Mesothelial cell of epicardium (in vitro differentiated cells): ENCODE measurements around the gene SHISA5. TPM values are rescaled to one million over a fixed set of nuclear protein-coding genes. Genes with fewer than 3 reads are reported as not detected.
"Not testable (repeated sequence)": the region's sequence is repeated elsewhere in the genome, so short reads cannot be mapped to it uniquely, and the experiment has no call there.

Experiments used
- DNase-seq, 2 experiments: peaks; one replicate each; pipeline ENCODE4 v3.0.0; 2021; ENCODE audit warnings: low spot score in 2 of 2; ENCODE audit not compliant: unreplicated experiment in 2 of 2
- H3K27ac Mint-ChIP-seq: 2 replicates; pipeline ENCODE4 v1.8.0; 2021; ENCODE audit warnings: mixed read lengths
- H3K27me3 Mint-ChIP-seq: 2 replicates; pipeline ENCODE4 v1.8.0; 2021; ENCODE audit warnings: low read depth, mixed read lengths
- H3K36me3 Mint-ChIP-seq: 2 replicates; pipeline ENCODE4 v1.8.0; 2021; ENCODE audit warnings: mixed read lengths
- H3K4me1 Mint-ChIP-seq: 2 replicates; pipeline ENCODE4 v1.8.0; 2021; ENCODE audit warnings: mixed read lengths
- H3K4me3 Mint-ChIP-seq: 2 replicates; pipeline ENCODE4 v1.8.0; 2021; ENCODE audit warnings: mild to moderate bottlenecking, moderate library complexity, mixed read lengths
- H3K9me3 Mint-ChIP-seq: 2 replicates; pipeline ENCODE4 v1.8.0; 2021; ENCODE audit warnings: mixed read lengths
- total RNA-seq: library from RNA; stranded (reverse); gene quantifications from 3 replicates; pipeline ENCODE4 v1.2.1, GENCODE V29; 2021
- TF ChIP-seq, protein P1 (sequence below): fragments of 200-600 bp; sonication (generic); IDR thresholded peaks from one replicate; pipeline ENCODE4 v1.5.0; 2021; ENCODE audit warnings: antibody characterized with exemption; ENCODE audit not compliant: unreplicated experiment

The SHISA5 gene, protein sequence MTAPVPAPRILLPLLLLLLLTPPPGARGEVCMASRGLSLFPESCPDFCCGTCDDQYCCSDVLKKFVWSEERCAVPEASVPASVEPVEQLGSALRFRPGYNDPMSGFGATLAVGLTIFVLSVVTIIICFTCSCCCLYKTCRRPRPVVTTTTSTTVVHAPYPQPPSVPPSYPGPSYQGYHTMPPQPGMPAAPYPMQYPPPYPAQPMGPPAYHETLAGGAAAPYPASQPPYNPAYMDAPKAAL
- 154 to 167 TPM (median 156 TPM) in 3 replicates for total RNA-seq

DNA sequence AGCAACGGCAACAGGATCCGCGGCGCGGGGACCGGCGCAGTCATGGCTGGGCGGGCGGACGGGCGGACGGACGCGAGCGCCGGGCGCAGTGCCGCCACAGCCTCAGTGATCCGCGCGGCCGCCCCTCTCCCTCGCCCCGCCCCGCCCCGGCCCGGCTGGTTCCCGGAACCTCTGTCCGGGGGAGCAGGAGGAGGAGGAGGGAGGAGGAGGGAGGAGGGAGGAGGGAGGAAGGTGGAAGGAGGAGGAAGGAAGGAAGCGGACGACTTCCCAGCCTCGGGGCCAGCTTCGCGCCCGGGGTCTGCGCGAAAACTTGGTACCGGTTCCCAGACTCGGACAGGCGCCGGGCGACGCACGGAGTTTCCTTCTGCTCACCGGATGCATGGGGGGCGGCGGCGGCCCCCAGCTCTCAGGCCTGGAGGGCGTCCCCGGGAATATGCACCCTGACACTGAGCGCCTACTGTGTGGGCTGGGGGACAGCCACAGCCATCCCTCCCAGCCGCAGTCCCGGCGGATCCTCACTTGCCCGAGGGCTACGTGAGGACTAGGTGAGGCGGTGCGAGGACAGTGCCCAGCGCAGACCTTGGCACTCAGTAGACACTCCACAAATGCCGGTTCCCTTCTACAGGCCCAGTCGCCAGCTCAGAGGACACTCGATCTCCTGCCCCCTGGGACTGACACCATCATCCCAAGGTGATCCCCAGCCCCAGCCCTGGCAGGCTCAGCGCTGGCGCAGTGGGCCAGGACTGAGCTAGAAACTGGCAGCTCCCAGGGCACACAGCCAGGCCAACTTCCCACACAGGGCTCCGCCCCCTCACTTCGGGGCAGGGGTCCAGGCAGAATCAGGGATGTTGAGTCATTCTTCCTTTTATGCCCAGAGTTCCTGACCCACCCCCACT, at the start of gene SHISA5:
SHISA5 (minus strand) TSS at position 124 of the 896 bp plus-strand sequence; CDS start at position 44, 80 bp downstream.
- Mint-ChIP-seq H3K4me3 (peak within 1 kb of the TSS; percentile 81), H3K9me3 (no peaks in the 10 kb centered on the region), H3K27ac (peak within 1 kb of the TSS; percentile 73), H3K27me3 (no peaks in the 10 kb centered on the region), H3K36me3 (peaks cover 6% of the 10 kb centered on the region), H3K4me1 (peaks cover 31% of the 10 kb centered on the region)
- TF ChIP-seq, protein P1, sequence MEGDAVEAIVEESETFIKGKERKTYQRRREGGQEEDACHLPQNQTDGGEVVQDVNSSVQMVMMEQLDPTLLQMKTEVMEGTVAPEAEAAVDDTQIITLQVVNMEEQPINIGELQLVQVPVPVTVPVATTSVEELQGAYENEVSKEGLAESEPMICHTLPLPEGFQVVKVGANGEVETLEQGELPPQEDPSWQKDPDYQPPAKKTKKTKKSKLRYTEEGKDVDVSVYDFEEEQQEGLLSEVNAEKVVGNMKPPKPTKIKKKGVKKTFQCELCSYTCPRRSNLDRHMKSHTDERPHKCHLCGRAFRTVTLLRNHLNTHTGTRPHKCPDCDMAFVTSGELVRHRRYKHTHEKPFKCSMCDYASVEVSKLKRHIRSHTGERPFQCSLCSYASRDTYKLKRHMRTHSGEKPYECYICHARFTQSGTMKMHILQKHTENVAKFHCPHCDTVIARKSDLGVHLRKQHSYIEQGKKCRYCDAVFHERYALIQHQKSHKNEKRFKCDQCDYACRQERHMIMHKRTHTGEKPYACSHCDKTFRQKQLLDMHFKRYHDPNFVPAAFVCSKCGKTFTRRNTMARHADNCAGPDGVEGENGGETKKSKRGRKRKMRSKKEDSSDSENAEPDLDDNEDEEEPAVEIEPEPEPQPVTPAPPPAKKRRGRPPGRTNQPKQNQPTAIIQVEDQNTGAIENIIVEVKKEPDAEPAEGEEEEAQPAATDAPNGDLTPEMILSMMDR = no peak
- peak; percentile 39 to 67 for DNase-seq

DNA sequence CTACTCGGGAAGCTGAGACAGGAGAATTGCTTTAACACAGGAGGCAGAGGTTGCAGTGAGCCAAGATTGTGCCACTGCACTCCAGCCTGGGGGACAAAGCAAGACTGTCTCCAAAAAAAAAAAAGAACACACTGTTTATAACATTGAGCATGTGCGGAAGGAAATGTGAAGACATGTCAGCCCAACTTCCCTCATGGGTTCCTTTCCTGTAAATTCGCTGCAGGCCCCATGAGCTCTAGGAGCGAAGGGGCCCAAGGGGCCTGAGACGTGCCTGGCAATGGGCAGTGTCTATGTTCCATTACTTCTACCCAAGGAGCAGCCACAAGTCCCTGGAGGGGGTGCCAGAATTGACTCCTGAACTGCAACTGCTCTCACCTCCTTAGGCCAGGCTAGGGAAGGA, 49.4 kb upstream of the SHISA5 start:
- H3K27me3 Mint-ChIP-seq = no peaks in the 10 kb centered on the region
- peaks cover 23% of the 10 kb centered on the region for H3K4me1 Mint-ChIP-seq
- H3K9me3 Mint-ChIP-seq = no peaks in the 10 kb centered on the region
- H3K27ac Mint-ChIP-seq = no peak overlapping the region
- TF ChIP-seq, protein P1 = no peak
- H3K4me3 Mint-ChIP-seq = no peak overlapping the region
- no peak for DNase-seq
- no peaks in the 10 kb centered on the region for H3K36me3 Mint-ChIP-seq

DNA sequence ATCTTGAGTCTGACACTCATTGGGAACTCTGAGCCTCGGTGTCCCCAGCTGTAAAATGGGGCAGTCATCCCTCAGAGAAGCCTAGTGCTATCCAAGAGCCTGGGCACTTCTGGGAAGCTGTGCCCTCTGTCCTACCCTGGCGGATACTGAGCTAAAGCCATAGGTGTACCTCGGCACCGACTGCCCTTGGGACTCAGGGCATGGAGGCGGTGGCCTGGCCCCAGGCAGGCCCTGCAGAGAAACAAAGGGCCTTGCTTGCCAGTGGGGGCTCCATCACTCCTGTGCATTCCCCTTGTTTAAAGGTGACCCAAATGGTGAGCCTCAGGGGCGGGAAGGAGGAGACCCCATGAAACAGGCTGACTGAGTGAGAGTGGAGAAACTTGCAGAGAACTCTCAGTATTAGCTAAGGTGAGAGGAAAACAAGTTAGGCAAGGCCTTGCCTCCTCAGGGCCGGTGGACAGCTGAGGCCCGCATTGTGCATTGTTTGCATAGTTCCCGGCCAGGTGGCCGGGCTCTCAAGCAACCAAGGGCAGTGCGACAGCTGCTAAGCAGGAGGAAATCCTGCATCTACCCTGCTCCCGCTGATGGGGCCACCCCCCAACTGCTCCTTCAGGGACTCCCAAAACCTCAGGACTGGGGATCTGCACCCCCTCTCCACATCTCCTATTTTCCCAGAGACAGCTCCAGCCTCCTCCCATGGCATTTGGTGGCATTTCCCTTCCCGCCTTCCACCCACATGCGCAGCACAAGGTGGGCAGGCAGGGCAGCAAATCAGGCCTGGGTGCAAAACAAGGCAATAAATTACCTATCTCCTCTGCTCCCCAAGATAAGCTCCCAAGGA, 48.4 kb upstream of the SHISA5 start:
- DNase-seq = no peak
- Mint-ChIP-seq H3K4me3 (no peak overlapping the region), H3K27ac (no peak overlapping the region), H3K27me3 (no peaks in the 10 kb centered on the region), H3K4me1 (peaks cover 20% of the 10 kb centered on the region), H3K36me3 (no peaks in the 10 kb centered on the region), H3K9me3 (no peaks in the 10 kb centered on the region)
- TF ChIP-seq, protein P1 = no peak

DNA sequence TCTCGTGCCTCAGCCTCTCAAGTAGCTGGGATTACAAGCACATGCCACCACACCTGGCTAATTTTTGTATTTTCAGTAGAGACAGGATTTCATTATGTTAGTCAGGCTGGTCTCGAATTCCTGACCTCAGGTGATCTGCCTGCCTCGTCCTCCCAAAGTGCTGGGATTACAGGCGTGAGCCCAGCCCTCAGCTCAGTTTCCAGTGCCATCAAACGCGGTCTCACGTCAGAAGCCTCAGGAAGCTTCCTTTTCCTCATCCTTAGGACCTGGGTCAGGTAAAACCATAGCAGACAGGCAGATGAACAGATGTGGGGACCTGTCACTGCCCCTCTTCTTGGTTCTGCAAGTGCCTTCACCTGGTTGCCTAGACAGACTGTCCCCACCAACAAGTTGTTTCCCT, 47.7 kb upstream of the SHISA5 start:
- H3K36me3 Mint-ChIP-seq, H3K9me3 Mint-ChIP-seq, H3K4me3 Mint-ChIP-seq, H3K27ac Mint-ChIP-seq, DNase-seq, H3K27me3 Mint-ChIP-seq: not testable (repeated sequence)
- peaks cover 18% of the 10 kb centered on the region for H3K4me1 Mint-ChIP-seq

DNA sequence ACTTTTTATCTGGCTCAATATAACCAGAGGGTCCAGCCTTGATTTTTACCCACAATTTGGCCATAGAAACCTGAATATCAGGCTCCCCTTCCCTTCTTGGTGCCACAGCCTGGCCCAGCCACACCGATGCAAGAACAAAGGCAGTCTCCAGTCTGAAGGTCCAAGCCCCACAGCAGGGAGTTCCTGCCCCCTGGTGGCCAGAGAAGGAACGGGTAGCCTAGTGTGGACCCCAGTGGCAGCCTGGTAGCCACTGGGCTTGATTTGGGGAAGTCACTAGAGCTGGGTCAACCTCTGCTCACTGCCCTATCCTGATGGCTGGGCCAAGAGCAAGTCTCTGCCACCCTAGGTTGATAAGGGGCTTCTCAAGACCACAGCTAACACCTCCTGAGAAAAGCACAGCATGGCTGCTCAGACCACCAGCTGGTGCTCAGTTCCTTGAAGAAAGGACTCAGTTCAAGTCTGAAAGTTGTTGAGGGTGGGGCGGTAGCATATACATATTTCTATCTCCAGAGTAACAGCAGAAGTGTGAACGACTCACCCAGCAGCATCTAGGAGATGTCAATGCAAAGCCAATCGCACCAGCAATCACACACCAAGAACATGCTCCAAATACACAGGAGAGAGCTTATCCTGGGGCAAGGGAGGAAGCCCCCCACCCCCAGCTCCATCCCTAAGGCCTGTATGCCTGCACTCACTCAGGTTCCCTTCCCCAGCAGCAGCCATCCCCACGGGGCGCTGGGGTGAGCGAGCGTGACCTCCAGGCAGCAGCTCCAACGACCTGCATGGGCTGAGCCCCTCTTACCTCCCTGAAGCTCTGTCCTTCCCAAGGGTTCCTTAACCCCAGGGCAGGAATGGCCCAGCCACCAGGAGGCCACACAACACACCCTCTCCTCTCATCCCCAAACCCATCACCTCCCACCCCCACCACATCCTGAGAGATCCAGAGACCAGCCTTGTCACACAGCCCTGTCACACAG, 45.0 kb upstream of the SHISA5 start:
- H3K4me3 Mint-ChIP-seq = no peak overlapping the region
- no peaks in the 10 kb centered on the region for H3K27me3 Mint-ChIP-seq
- no peaks in the 10 kb centered on the region for H3K9me3 Mint-ChIP-seq
- TF ChIP-seq, protein P1 = peak; percentile 88
- H3K27ac Mint-ChIP-seq = no peak overlapping the region
- H3K36me3 Mint-ChIP-seq = peaks cover 2% of the 10 kb centered on the region
- peak; percentile 56 to 79 for DNase-seq
- H3K4me1 Mint-ChIP-seq = peaks cover 7% of the 10 kb centered on the region
